ENCODE measurements around the gene AUNIP.

AUNIP gene

GRCh38 chr1:25819491-25820246 lies 39.6 kb downstream of the AUNIP start, which contains the start of gene MTFR1L (continued):
- TF ChIP-seq ZNF148 (tag by site-specific recombination; IDR thresholded peaks at IDR 0.05; ENCODE audit: borderline replicate concordance), result 0 out of 2 replicates have a peak, but pooled peaks have one; percentile 3
- peak; percentile 52; the same call in 1 of the 2 replicates for TF ChIP-seq MZF1 (tag by site-specific recombination; IDR thresholded peaks at IDR 0.05; ENCODE audit: borderline replicate concordance)
- peak; percentile 59; the same call in 1 of the 2 replicates for TF ChIP-seq ZSCAN4 (tag by site-specific recombination; IDR thresholded peaks at IDR 0.05)
- TF ChIP-seq REPIN1 (tag by site-specific recombination; IDR thresholded peaks at IDR 0.05; ENCODE audit: low read depth), result no peak
- TF ChIP-seq, protein P1, sequence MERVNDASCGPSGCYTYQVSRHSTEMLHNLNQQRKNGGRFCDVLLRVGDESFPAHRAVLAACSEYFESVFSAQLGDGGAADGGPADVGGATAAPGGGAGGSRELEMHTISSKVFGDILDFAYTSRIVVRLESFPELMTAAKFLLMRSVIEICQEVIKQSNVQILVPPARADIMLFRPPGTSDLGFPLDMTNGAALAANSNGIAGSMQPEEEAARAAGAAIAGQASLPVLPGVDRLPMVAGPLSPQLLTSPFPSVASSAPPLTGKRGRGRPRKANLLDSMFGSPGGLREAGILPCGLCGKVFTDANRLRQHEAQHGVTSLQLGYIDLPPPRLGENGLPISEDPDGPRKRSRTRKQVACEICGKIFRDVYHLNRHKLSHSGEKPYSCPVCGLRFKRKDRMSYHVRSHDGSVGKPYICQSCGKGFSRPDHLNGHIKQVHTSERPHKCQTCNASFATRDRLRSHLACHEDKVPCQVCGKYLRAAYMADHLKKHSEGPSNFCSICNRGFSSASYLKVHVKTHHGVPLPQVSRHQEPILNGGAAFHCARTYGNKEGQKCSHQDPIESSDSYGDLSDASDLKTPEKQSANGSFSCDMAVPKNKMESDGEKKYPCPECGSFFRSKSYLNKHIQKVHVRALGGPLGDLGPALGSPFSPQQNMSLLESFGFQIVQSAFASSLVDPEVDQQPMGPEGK (tag by site-specific recombination; IDR thresholded peaks at IDR 0.05), result peak; percentile 98
- no peak; the same call in 1 of the 2 replicates for TF ChIP-seq ZBTB7A (tag by site-specific recombination; IDR thresholded peaks at IDR 0.05; ENCODE audit: low read depth)
- TF ChIP-seq ZNF341 (tag by site-specific recombination; IDR thresholded peaks at IDR 0.05; ENCODE audit: low read depth), result no peak
- no peak for TF ChIP-seq ZNF214 (tag by site-specific recombination; IDR thresholded peaks at IDR 0.05; ENCODE audit: borderline replicate concordance)
- TF ChIP-seq, protein P2, sequence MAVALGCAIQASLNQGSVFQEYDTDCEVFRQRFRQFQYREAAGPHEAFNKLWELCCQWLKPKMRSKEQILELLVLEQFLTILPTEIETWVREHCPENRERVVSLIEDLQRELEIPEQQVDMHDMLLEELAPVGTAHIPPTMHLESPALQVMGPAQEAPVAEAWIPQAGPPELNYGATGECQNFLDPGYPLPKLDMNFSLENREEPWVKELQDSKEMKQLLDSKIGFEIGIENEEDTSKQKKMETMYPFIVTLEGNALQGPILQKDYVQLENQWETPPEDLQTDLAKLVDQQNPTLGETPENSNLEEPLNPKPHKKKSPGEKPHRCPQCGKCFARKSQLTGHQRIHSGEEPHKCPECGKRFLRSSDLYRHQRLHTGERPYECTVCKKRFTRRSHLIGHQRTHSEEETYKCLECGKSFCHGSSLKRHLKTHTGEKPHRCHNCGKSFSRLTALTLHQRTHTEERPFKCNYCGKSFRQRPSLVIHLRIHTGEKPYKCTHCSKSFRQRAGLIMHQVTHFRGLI (tag by site-specific recombination; IDR thresholded peaks at IDR 0.05), result no peak; the same call in none of the 2 replicates
- TF ChIP-seq ZBTB48 (tag by site-specific recombination; IDR thresholded peaks at IDR 0.05), result peak; percentile 99
- TF ChIP-seq HOXA7 (CRISPR knock-in tag; IDR thresholded peaks at IDR 0.05; ENCODE audit: borderline replicate concordance), result no peak
- no peak for TF ChIP-seq ZNF114 (tag by site-specific recombination; IDR thresholded peaks at IDR 0.05)
- TF ChIP-seq ZNF138 (tag by site-specific recombination; IDR thresholded peaks at IDR 0.05; ENCODE audit: borderline replicate concordance), result no peak
- TF ChIP-seq, protein P3, sequence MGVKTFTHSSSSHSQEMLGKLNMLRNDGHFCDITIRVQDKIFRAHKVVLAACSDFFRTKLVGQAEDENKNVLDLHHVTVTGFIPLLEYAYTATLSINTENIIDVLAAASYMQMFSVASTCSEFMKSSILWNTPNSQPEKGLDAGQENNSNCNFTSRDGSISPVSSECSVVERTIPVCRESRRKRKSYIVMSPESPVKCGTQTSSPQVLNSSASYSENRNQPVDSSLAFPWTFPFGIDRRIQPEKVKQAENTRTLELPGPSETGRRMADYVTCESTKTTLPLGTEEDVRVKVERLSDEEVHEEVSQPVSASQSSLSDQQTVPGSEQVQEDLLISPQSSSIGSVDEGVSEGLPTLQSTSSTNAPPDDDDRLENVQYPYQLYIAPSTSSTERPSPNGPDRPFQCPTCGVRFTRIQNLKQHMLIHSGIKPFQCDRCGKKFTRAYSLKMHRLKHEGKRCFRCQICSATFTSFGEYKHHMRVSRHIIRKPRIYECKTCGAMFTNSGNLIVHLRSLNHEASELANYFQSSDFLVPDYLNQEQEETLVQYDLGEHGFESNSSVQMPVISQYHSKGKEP (tag by site-specific recombination; IDR thresholded peaks at IDR 0.05), result no peak
- TF ChIP-seq GLIS2 (tag by site-specific recombination; IDR thresholded peaks at IDR 0.05), result peak; percentile 85
- TF ChIP-seq YY2 (tag by site-specific recombination; IDR thresholded peaks at IDR 0.05), result no peak
- TF ChIP-seq, protein P4, sequence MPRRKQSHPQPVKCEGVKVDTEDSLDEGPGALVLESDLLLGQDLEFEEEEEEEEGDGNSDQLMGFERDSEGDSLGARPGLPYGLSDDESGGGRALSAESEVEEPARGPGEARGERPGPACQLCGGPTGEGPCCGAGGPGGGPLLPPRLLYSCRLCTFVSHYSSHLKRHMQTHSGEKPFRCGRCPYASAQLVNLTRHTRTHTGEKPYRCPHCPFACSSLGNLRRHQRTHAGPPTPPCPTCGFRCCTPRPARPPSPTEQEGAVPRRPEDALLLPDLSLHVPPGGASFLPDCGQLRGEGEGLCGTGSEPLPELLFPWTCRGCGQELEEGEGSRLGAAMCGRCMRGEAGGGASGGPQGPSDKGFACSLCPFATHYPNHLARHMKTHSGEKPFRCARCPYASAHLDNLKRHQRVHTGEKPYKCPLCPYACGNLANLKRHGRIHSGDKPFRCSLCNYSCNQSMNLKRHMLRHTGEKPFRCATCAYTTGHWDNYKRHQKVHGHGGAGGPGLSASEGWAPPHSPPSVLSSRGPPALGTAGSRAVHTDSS (tag by site-specific recombination; IDR thresholded peaks at IDR 0.05), result no peak
- TF ChIP-seq ZNF747 (tag by site-specific recombination; IDR thresholded peaks at IDR 0.05), result no peak
- no peak; the same call in 1 of the 2 replicates for TF ChIP-seq BCL11B (tag by site-specific recombination; IDR thresholded peaks at IDR 0.05; ENCODE audit: low read depth)
- TF ChIP-seq, protein P5, sequence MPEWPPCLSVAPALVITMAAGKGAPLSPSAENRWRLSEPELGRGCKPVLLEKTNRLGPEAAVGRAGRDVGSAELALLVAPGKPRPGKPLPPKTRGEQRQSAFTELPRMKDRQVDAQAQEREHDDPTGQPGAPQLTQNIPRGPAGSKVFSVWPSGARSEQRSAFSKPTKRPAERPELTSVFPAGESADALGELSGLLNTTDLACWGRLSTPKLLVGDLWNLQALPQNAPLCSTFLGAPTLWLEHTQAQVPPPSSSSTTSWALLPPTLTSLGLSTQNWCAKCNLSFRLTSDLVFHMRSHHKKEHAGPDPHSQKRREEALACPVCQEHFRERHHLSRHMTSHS (tag by site-specific recombination; IDR thresholded peaks at IDR 0.05), result no peak
- no peak for TF ChIP-seq ZNF639 (tag by site-specific recombination; IDR thresholded peaks at IDR 0.05)
- peak; percentile 75 for TF ChIP-seq BCL11A (tag by site-specific recombination; IDR thresholded peaks at IDR 0.05; ENCODE audit: low read depth)
- no peak for TF ChIP-seq ZNF433 (tag by site-specific recombination; IDR thresholded peaks at IDR 0.05; ENCODE audit: low read depth)
